PFSK-1 (cell line): ENCODE data around the gene FOXG1.

Experiments
- FOXP2 ChIP-seq: optimal IDR thresholded peaks from 2 replicates; pipeline ENCODE3; 2011; ENCODE audit warnings: borderline replicate concordance, control low read depth, inconsistent platforms; ENCODE audit not compliant: insufficient read depth; ENCODE audit errors: extremely low read length, extremely low read depth
- POLR2AphosphoS5 ChIP-seq: IDR thresholded peaks from 2 replicates; pipeline ENCODE4 v1.6.1; 2012; ENCODE audit warnings: low read depth, mild to moderate bottlenecking, control low read depth, low read length, moderate library complexity
- SIN3A ChIP-seq: IDR thresholded peaks from 2 replicates; pipeline ENCODE4 v1.6.1; 2012; ENCODE audit warnings: mild to moderate bottlenecking, low read length, moderate library complexity, borderline replicate concordance; ENCODE audit not compliant: insufficient read depth
- TAF1 ChIP-seq: IDR thresholded peaks from 2 replicates; pipeline ENCODE4 v1.6.1; 2012; ENCODE audit warnings: low read length, control low read depth, borderline replicate concordance; ENCODE audit not compliant: insufficient read depth
- TF ChIP-seq, protein P1 (sequence below), 2 experiments: IDR thresholded peaks; 2 replicates each; pipeline versions ENCODE4 v1.6.1 to v1.8.0; 2011 to 2012; ENCODE audit warnings: low read depth in 2 of 2, low read length in 2 of 2, control low read depth in 1 of 2, inconsistent platforms in 1 of 2, mild to moderate bottlenecking in 1 of 2, moderate library complexity in 1 of 2; ENCODE audit not compliant: insufficient read depth in 1 of 2

Gene FOXG1

DNA sequence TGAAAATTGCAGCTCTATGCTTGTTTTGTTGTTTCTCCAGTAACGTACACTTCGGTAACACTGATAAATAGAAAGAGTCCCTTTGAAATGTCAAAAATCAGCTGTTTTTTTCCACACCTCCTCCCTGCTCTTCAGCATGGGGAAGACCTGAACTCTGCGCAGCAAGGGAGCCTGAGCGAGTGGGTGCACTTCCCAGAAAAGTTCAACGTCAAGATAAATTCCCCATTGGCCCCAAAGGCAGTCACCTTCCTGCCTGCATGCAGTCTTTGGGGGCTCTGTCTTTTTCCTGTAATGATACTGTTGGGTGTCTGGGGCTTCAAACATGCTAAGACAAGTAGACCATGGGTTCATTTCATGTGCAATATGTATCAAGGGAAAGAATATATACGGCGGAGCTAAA is 8.8 kb upstream of the FOXG1 start:
- TF ChIP-seq FOXP2 (no peak), SIN3A (no peak), TAF1 (no peak), POLR2AphosphoS5 (no peak)
- TF ChIP-seq, protein P1, sequence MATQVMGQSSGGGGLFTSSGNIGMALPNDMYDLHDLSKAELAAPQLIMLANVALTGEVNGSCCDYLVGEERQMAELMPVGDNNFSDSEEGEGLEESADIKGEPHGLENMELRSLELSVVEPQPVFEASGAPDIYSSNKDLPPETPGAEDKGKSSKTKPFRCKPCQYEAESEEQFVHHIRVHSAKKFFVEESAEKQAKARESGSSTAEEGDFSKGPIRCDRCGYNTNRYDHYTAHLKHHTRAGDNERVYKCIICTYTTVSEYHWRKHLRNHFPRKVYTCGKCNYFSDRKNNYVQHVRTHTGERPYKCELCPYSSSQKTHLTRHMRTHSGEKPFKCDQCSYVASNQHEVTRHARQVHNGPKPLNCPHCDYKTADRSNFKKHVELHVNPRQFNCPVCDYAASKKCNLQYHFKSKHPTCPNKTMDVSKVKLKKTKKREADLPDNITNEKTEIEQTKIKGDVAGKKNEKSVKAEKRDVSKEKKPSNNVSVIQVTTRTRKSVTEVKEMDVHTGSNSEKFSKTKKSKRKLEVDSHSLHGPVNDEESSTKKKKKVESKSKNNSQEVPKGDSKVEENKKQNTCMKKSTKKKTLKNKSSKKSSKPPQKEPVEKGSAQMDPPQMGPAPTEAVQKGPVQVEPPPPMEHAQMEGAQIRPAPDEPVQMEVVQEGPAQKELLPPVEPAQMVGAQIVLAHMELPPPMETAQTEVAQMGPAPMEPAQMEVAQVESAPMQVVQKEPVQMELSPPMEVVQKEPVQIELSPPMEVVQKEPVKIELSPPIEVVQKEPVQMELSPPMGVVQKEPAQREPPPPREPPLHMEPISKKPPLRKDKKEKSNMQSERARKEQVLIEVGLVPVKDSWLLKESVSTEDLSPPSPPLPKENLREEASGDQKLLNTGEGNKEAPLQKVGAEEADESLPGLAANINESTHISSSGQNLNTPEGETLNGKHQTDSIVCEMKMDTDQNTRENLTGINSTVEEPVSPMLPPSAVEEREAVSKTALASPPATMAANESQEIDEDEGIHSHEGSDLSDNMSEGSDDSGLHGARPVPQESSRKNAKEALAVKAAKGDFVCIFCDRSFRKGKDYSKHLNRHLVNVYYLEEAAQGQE (IDR thresholded peaks at IDR 0.05; ENCODE audit: insufficient read depth in 1 of 2, low read depth in 2 of 2, low read length in 2 of 2), result no peak

DNA sequence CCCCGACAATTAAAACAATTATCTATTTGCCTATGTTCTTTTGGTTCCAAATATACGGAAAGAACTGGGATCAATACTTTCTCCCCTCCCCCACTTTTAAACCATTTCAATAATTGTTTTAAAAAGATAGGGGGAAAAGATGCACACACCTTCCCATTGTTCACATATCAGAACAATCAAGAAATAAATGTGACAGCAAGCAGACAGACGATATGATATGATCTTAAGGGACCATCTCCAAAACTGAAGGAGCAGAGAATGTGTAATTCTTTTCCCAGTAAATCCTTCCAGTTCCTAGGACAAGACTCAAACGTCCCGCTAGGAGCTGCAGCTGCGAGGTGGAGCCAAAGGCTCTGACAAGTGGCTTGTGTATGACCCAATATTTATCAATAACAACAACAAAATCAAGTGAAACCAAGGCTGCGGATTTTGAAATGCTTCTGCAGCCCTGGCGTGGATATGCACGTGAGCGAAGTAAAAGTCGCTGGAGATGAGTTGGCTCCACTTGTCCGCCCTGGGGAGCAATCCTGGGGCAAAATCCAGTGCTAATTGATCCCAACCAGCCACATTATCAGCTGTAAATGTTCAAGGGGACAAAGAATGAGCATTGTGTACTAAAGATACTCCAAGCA is 8.2 kb upstream of the FOXG1 start:
- TF ChIP-seq TAF1 (no peak), POLR2AphosphoS5 (no peak), FOXP2 (no peak), SIN3A (no peak)
- TF ChIP-seq, protein P1 (IDR thresholded peaks at IDR 0.05; ENCODE audit: insufficient read depth in 1 of 2, low read depth in 2 of 2, low read length in 2 of 2), result no peak

DNA sequence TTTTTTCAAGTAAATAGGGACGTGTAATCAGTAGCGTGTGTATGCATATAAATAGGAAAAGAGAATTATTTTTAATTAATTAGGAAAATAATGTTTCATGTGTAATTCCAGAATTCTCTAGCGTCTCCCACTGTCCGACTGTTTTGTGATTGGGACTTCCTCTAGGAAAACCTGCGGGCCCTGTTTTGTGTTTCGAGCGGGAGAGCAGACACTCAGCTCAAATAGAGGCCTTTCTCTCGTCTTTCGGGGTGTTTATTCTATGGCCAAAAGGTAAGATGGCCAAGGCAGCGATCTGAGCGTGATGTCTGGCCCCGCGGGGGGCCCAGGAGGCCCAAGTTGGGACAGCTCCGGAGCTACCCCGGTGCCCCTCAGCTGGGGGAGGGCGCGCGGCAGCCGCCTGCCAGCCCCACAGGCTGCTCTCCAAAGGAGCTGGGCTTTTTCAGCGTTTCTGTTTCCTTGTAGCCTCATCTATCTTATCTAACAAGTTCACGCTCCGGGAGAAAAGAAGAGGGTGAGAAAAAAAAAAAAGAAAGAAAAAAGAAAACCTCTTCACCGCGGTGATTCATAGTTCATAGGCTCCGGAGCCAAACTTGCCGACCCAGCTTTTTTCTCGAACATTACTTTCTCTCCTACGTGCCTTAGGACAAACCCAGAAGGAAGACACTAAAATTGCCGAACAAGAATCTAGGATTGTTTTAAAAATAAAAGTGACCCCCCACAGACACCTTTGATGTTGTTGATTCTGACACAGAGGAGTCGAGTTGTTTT is 7.5 kb upstream of the FOXG1 start:
- TF ChIP-seq, protein P1 (IDR thresholded peaks at IDR 0.05; ENCODE audit: insufficient read depth in 1 of 2, low read depth in 2 of 2, low read length in 2 of 2), result no peak

DNA sequence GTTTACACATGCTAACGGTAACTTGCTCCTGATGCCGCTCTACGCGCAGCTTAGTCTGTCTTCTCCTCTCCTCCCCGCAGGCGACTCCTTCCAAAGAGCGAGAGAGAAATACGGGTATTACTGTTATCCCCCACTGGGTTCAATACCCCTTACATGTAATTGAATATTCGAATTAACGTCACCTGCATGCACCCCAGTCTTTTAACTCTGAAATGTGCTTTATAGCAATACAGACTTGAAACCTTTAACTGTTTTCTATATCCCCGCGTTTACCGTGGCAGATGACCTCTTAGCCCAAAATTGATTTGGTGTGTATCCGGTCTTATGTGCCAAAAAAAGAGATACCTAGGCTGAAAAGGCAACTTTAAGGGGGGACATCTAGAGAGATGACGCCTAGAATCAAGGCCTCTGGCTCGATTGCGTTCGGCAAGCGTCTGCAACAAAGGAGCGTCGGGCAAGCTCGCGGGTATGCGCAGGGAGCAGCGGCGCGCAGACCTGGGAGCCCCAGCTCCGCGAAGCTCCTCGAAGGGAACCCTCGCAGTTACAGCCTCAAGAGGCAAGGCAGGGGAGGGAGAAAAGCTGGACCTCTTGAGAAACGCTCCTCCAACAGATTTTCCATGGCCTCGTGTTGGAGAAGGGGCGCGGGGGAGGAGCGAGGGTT is 6.8 kb upstream of the FOXG1 start:
- TF ChIP-seq POLR2AphosphoS5 (no peak), TAF1 (no peak), SIN3A (no peak), FOXP2 (no peak)
- TF ChIP-seq, protein P1 (IDR thresholded peaks at IDR 0.05; ENCODE audit: insufficient read depth in 1 of 2, low read depth in 2 of 2, low read length in 2 of 2), result no peak
